GM18951 (cell line): ENCODE data around the gene DCD.

ENCODE experiments used
- POLR2A ChIP-seq: IDR thresholded peaks from 4 replicates; pipeline ENCODE4 v1.6.1; 2011; ENCODE audit warnings: mild to moderate bottlenecking; ENCODE audit not compliant: insufficient read length, insufficient read depth; ENCODE audit errors: extremely low read depth
- in situ Hi-C: fragments of 300-500 bp; cut with MboI; formaldehyde crosslinking; loops from one replicate; pipeline ENCODE4 v1.12.0; 2022; ENCODE audit warnings: low sequenced_read_pairs, mixed read lengths, inconsistent platforms; ENCODE audit not compliant: unreplicated experiment

The DCD gene

GRCh38 chr12:54631988-54632728, 16.0 kb downstream of the DCD start:
- in situ Hi-C loops, result no loop called here
- TF ChIP-seq POLR2A, result no peak

- in situ Hi-C loops, result no loop called here
- TF ChIP-seq POLR2A, result no peak
Observed at GRCh38 chr12:54631551-54631950, 16.6 kb downstream of the DCD start.

GRCh38 chr12:54629925-54630324, 18.2 kb downstream of the DCD start:
- in situ Hi-C loops, result no loop called here
- no peak for TF ChIP-seq POLR2A

GRCh38 chr12:54628186-54628846, 19.8 kb downstream of the DCD start:
- in situ Hi-C loops, result no loop called here
- no peak for TF ChIP-seq POLR2A

GRCh38 chr12:54627304-54627703, 20.9 kb downstream of the DCD start:
- TF ChIP-seq POLR2A, result no peak
- in situ Hi-C loops, result no loop called here

GRCh38 chr12:54625598-54625997, 22.6 kb downstream of the DCD start:
- TF ChIP-seq POLR2A, result no peak
- in situ Hi-C loops, result no loop called here

- in situ Hi-C loops, result no loop called here
- no peak for TF ChIP-seq POLR2A
Observed at GRCh38 chr12:54624315-54625279, 23.6 kb downstream of the DCD start.

GRCh38 chr12:54622463-54623183, 25.5 kb downstream of the DCD start:
- no peak for TF ChIP-seq POLR2A
- in situ Hi-C loops, result no loop called here

GRCh38 chr12:54616933-54617680, 31.1 kb downstream of the DCD start:
- TF ChIP-seq POLR2A, result no peak
- in situ Hi-C loops, result no loop called here

GRCh38 chr12:54612225-54612750, 35.9 kb downstream of the DCD start:
- TF ChIP-seq POLR2A, result no peak
- in situ Hi-C loops, result no loop called here

- TF ChIP-seq POLR2A, result no peak
- in situ Hi-C loops, result no loop called here
Observed at GRCh38 chr12:54611715-54612149, 36.4 kb downstream of the DCD start.

GRCh38 chr12:54608769-54609168, 39.4 kb downstream of the DCD start:
- in situ Hi-C loops, result no loop called here
- TF ChIP-seq POLR2A, result no peak

- in situ Hi-C loops, result no loop called here
- TF ChIP-seq POLR2A, result no peak
Observed at GRCh38 chr12:54608156-54608555, 40.0 kb downstream of the DCD start.
